HG03045 (cell line): ENCODE results near the gene RAE1.
"Not testable (repeated sequence)": the region's sequence is repeated elsewhere in the genome, so short reads cannot be mapped to it uniquely, and the experiment has no call there.

Experiments used
- ATAC-seq: cut with Tn5 transposase; IDR thresholded peaks from one replicate; pipeline ENCODE4 v1.9.1; 2021; ENCODE audit warnings: mild to moderate bottlenecking, moderate library complexity; ENCODE audit not compliant: unreplicated experiment

Gene RAE1

GRCh38 chr20:57325632-57326356 is 25.3 kb upstream of the RAE1 start:
- no peak for ATAC-seq

DNA sequence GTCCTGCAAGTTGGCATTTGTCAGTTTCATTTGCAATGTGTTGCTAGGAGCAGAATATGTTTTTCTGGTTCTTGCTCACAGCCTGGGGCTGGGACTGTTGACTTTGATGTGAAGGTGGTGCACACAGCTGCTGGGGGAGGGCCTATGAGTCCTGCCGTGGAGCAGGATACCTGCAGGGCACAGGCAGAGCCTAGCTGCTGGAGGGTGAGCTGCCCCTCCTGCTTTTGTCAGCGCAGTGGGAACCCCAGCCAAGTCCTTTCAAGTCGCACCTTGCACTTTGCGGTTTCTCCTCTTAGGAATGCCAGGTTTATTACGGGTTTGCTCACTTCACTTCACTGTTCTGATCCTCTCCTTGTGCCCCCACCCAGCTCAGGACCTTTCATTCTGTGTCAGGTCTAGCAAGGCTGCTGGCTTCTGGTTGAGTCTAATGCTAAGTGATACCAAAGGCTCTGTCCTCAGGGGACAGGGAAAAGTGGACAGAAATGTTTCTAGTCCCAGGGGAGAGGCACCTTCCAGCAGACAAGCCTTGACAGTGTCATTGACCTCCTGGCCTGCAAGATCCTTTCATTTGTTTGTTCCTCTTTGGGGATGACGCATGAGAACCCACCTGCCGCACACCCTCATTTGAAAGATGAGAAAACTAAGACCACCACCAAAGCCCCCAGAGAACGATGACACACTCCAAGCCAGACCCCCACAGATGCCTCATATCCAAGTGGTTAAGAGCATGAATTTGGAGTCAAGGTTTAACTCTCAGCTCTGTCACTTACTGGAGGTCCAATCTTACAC is 24.2 kb upstream of the RAE1 start:
- ATAC-seq, result no peak

GRCh38 chr20:57327820-57328219 is 23.2 kb upstream of the RAE1 start:
- ATAC-seq, result no peak

DNA sequence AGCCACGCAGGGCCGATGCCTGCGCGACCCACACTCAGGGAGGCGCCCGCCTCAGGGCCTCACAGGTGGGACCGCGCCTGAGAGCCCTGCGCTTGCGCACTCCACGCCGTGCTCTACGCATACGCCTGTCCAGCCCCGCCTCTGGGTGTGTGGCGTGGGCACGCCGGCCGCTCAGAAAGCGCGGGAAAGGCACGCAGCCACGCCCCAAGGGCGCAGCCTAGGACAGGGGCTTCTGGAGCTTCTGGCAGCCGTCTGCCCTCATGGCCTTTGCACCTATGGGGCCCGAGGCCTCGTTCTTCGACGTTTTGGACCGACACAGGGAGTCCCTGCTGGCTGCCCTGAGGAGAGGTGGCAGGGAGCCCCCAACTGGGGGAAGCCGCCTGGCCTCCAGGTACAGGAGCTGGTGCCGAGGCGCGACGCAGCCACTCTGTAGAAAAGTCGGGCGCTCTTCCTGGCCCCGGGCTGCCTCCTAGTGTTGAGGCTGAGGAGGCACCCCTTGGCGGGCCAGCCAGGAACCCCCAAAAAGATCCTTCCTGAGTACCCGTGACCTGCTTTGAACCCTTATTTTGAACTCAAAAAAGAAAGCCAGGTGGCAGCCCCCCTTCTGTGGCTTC is 21.3 kb upstream of the RAE1 start, which contains the start of gene SPO11:
Gene SPO11, plus strand, starts transcription at position 196 of the 614 bp plus-strand sequence. Its CDS starts 65 bp downstream, at position 261.
- no peak for ATAC-seq

DNA sequence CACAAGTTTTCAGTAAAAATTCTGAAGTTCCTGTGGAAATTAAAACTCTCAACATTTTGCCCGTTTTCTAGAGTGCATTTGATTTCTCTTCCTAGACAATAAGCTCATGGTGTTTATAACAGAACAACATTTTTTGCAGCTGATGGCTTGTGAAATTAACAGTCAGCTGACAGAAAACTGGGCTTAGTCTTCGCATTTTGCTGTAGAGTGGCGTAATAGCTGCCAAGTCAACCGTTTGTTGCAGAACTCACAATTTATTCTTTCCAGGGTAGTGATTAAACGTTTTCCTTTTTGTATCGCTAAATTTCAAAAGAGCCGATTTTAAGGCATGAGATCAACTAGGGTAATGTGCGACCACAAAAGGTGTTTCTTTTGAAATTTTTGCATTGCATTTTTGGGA is 20.1 kb upstream of the RAE1 start:
- no peak for ATAC-seq

DNA sequence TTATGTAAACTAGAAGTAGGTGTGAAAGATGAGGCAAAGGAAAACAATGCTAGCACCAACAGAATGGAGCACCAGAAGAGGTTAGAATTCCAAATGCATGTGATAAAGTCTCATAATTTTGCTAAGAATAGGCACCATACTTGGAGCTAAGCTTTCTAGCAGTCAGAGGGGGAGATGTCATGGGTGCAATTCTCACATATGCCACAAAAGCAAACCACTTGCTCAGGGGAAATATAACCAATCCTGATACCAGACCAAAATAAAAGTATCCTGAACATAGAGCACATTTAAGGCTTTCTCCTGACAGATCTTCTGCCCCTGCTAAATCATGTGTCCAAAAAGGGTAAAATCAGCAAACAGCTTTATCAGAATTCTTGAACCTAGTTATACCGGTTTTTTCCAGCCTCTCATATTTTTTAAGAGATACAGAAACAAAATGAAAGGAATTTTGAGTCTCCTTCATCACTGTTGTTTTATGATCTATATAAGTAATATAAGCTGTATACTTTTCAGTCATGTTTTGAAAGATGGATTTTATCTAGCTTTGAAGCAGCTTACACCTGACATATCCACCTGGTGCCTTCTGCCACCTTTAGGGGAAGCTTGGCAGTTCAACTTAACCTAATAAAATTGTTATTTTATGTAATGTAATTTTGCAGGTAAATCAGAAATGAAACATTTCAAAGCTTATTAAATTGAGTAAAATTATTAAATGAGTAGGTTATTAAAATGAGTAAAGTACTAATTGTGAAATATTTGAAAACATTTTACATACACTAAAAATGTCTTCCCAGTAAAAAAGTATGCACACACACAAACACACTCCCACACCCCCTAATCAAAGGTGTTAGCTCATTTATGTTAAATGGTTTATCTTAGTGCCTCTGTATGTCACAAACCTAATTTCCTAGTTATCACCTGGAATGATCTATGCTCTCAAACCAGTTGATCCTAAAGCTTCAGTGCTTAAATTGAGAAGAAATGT is 18.7 kb upstream of the RAE1 start:
- ATAC-seq, result no peak

DNA sequence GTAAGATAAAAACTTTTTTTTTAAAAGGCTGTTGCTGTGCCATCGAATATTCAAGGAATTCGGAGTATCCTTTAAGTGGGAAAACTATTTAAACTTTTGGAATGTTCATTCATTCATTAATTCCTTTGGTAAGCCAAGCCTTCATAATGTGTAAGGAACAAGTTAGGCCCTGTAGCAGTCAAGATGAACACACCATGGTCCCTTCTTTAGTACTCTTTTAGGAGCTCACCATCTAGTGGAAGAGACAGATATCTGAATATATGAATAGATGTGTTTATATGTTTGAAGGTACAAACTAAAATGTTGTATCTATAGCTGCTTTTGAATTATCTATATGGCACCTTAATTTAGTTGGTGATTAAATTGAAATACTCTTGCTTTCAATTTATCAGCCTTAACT is 15.7 kb upstream of the RAE1 start:
- no peak for ATAC-seq

- no peak for ATAC-seq
These were observed 9.4 kb upstream of the RAE1 start for GRCh38 chr20:57341663-57342062.

DNA sequence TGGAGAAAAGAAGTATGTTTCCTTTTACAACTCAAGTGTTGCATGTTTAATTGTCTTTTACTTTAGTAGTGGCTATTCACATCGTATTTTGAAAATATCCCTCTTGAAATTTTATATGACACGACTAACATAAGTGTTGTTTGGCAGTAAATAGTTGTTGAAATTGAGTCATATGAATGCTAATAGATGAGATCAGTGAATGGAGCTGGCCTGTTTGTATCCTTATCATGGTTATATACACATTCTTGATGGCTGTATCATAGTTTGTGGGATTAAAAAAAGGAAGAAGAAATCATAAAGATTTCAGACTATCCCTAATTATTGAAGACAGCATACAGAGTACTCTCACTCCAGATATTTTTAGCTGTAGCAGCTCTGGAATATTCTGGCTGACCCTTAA is 8.2 kb upstream of the RAE1 start:
- ATAC-seq, result no peak

DNA sequence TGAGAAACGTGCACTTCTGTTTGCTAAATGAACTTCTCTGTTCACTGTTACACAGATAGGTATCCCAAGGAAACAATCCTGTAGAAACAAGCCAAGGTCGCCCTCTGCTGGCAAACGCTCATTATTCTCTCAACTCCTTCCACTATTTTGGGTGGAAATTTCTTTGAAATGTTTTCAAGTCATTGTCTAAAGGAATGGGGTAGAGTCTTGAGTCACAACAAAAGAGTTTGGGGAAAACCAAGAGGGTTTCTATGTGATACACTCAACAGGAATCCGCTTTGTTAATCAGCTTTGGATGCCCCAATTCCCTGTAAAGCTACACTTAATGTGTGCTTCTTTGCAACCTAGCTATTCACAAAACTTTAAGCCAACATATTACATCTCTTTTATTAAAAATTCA is 4.6 kb upstream of the RAE1 start:
- ATAC-seq, result no peak

DNA sequence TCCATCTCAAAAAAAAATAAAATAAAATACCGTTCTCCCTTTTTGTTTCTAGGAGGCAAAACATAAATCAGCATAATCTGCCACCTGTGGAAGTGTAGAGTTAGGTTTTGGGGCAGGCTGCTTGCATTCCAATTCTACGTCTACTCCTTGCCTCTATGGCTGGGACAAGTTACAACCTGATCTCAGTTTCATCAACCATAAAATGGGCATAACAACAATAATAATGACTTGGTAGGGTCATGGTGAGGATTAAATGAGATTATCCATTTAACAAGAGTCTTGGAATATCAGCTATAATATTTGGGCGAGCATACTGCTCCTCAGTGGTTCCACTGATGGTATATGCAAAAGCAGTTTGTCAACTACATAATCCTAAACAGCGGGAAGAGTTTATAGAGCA is 3.7 kb upstream of the RAE1 start:
- no peak for ATAC-seq

DNA sequence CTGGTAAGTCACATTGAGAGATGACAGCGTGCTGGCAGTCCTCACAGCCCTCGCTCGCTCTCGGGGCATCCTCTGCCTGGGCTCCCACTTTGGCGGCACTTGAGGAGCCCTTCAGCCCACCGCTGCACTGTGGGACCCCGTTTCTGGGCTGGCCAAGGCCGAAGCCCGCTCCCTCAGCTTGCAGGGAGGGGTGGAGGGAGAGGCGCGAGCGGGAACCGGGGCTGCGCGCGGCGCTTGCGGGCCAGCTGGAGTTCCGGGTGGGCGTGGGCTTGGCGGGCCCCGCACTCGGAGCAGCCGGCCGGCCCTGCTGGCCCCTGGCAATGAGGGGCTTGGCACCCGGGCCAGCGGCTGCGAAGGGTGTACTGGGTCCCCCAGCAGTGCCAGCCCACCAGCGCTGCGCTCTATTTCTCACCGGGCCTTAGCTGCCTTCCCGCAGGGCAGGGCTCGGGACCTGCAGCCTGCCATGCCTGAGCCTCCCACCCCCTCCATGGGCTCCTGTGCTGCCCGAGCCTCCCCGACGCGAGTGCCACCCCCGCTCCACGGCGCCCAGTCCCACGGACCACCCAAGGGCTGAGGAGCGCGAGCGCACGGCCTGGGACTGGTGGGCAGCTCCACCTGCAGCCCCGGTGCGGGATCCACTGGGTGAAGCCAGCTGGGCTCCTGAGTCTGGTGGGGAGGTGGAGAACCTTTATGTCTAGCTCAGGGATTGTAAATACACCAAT is 2.7 kb upstream of the RAE1 start:
- not testable (repeated sequence) for ATAC-seq

- ATAC-seq, result not testable (repeated sequence)
These were observed 2.0 kb upstream of the RAE1 start for GRCh38 chr20:57348922-57349574.

- ATAC-seq, result no peak
These were observed 859 bp upstream of the RAE1 start for GRCh38 chr20:57350081-57350710.

- ATAC-seq, result not testable (repeated sequence)
These were observed 371 bp upstream of the RAE1 start for GRCh38 chr20:57350726-57351041.

- ATAC-seq, result no peak
These were observed 1.2 kb downstream of the RAE1 start for GRCh38 chr20:57352305-57352704.

DNA sequence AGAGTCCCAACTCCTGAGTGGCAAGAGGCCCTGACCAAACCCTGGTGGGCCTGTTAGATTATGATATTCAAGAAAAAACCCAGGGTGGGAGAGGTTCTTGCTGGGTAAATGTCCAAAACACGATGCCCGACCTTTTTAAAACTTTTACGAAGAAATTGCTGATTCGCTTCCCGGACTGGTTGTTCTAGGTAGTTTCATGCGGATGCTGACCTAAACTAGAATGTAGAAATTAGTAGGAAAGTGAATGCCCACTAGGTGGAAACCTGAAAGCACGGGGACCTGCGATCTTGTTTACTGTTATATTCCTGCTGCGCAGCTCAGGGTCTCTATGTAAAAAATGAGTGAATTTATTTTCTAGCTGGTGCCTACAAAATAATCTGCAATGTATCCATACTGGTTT is 2.3 kb downstream of the RAE1 start:
- no peak for ATAC-seq

DNA sequence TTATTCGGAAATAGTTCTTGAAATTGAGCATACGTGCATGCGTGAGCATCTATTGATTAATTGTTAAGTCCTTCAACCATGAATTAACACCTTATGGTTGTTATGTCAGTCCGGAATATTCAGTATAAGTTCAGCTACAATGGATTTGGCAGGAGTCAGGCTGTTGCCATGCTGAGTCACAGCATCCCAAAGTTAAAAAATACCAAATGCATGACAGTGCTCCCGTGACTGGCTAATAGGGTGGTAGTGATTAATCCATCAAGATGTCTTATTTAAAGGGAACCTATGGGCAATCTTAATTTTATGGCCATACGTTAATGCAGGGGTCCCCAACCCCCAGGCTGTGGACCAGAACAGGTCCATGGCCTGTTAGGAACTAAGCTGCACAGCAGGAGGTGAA is 10.5 kb downstream of the RAE1 start:
- no peak for ATAC-seq

GRCh38 chr20:57364451-57364850 is 13.4 kb downstream of the RAE1 start:
- no peak for ATAC-seq
